A673 (cell line): ENCODE data around the gene NEMP1.

Source experiments
- EZH2 ChIP-seq: fragments of 200-600 bp; sonication (generic); IDR thresholded peaks from 2 replicates; pipeline ENCODE4 v1.6.1; 2017; ENCODE audit warnings: borderline replicate concordance, low read depth, mild to moderate bottlenecking, mixed read lengths, antibody characterized with exemption, low read length; ENCODE audit not compliant: poor library complexity, severe bottlenecking
- TF ChIP-seq, protein P1 (sequence below): fragments of 300-800, 200-600 bp; sonication (generic); conservative IDR thresholded peaks from 2 replicates; pipeline ENCODE4 v1.5.1; 2017; ENCODE audit warnings: low read depth, mild to moderate bottlenecking, antibody characterized with exemption, low read length, moderate library complexity, mixed read lengths

DNA sequence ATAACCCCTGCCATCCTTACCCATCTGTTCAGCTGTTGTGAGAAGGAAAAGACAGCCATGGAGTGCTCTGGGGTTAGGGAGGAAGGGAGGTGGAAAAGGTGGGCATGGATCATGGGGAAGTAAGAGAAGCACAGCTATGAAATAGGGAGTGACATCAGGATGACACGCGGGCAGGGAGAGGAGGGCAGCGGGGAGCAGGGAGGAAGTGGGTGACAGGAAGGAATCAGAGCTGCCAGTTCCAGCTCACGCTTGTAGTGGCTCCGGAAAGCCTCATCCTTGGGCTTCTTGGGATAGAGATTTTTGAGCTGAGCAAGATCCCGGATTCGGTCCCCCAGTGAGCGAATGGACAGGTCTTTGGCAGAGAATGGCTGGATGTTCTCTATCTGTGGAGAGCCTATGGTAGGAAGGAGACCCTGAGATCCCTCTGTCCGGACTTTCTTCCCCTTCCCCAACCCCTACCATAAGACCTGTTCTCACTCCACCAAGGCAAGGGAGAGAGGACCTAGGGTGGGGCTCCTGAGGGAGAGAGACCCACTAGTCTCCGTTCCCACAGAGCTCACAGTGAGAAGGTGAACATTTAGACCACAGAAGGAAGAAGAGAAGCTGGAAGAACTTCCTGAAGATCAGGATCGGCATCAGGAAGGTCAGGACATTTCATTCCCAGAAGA is 20.6 kb upstream of the NEMP1 start:
- TF ChIP-seq, protein P1, sequence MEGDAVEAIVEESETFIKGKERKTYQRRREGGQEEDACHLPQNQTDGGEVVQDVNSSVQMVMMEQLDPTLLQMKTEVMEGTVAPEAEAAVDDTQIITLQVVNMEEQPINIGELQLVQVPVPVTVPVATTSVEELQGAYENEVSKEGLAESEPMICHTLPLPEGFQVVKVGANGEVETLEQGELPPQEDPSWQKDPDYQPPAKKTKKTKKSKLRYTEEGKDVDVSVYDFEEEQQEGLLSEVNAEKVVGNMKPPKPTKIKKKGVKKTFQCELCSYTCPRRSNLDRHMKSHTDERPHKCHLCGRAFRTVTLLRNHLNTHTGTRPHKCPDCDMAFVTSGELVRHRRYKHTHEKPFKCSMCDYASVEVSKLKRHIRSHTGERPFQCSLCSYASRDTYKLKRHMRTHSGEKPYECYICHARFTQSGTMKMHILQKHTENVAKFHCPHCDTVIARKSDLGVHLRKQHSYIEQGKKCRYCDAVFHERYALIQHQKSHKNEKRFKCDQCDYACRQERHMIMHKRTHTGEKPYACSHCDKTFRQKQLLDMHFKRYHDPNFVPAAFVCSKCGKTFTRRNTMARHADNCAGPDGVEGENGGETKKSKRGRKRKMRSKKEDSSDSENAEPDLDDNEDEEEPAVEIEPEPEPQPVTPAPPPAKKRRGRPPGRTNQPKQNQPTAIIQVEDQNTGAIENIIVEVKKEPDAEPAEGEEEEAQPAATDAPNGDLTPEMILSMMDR, result no peak
- TF ChIP-seq EZH2, result no peak
